ENCODE measurements around the gene TAF8. TPM values are rescaled to one million over a fixed set of nuclear protein-coding genes. Genes with fewer than 3 reads are reported as not detected.

TAF8 gene
- polyA plus RNA-seq, 1 experiment, result 13.9 TPM

DNA sequence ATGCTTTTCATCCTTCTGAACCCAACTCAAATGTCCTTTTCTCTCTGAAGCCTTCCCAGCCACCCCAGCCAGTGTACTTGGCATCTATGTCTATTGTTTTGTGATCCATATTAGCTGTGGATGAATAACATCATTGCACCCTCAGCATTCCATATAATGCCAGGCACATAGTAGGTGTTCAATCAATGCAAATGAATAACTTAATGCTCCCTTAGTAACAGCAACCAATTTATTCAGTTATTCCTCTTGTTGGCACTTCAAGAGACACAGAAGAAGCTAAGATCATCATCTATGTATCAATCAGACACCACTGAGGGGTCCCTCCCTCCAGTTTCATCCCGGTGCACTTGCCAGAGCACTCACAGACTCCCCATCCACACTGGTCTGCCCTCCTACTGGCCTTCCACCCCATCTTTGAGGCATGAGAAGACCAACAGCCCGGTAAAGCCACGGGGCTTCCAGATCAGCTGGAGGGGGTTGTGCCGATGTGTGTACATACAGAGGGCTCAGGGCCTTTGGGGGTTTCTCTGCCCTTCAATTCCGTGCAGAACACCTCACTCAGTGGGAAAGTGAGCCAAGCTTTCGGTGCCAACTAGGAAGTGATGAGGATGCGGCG lies 2.4 kb upstream of the TAF8 start:
- POLR2A ChIA-PET, result no interaction called here
- CTCF ChIA-PET, result interaction anchor here (0.6 to 12.7 kb wide), 7 partner anchors 13 to 267 kb away, joined by 3 to 152 read pairs (median 3); partner anchors contain the start of genes CCND3, PRICKLE4 and TOMM6
- no peak for TF ChIP-seq CTCF (IDR thresholded peaks at IDR 0.05; ENCODE audit: insufficient read depth, low read depth, low read length)
- Histone ChIP-seq H3K36me3 (ENCODE audit: control insufficient read depth, insufficient read depth, low read length) (no peaks in the 10 kb centered on the region), H3K27me3 (ENCODE audit: control insufficient read depth, insufficient read depth, low read length) (peaks cover 8% of the 10 kb centered on the region), H3K4me3 (ENCODE audit: low read depth, low read length) (peak overlapping the region; percentile 49)
- DNase-seq (ENCODE audit: low read depth), result no peak

DNA sequence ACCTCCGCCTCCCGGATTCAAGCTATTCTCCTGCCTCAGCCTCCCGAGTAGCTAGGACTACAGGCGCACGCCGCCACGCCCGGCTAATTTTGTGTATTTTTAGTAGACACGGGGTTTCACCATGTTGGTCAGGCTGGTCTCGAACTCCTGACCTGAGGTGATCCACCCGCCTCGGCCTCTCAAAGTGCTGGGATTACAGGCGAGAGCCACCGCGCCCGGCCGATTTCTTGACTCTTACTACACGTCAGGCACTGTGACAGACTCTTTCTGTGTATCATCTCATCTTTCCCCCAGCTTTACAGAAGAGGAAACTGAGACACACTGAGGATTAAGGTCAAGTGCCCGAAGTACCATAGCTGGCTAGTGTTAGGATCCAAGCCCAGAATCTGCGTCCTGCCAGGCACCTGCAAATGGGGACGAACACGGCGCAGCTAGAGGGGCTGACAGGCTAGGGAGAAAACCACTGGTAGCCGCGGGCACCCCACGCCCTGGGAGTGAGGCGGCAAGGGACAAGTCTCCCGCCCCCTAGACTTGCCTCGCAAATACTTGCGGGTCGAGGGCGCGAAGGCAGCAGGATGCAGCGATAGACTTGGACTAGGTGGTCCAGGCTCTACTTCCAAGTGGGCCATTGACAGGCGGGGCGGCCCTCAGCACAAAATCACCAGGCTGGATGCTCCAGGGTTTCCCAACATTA lies 1.1 kb upstream of the TAF8 start:
- no peak for DNase-seq (ENCODE audit: low read depth)
- Histone ChIP-seq H3K4me3 (ENCODE audit: low read depth, low read length) (peak overlapping the region; percentile 49), H3K36me3 (ENCODE audit: control insufficient read depth, insufficient read depth, low read length) (no peaks in the 10 kb centered on the region), H3K27me3 (ENCODE audit: control insufficient read depth, insufficient read depth, low read length) (peaks cover 8% of the 10 kb centered on the region)
- TF ChIP-seq CTCF (IDR thresholded peaks at IDR 0.05; ENCODE audit: insufficient read depth, low read depth, low read length), result no peak
- CTCF ChIA-PET, result interaction anchor here (0.6 to 12.7 kb wide), 6 partner anchors 11 to 273 kb away, joined by 3 to 152 read pairs (median 4); partner anchors contain the start of genes CCND3 and TOMM6
- POLR2A ChIA-PET, result no interaction called here

- CTCF ChIA-PET, result interaction anchor here (0.5 to 12.7 kb wide), 7 partner anchors 112 to 680 kb away, joined by 3 to 152 read pairs (median 4); partner anchors contain the start of genes CCND3 and TOMM6
- TF ChIP-seq CTCF (IDR thresholded peaks at IDR 0.05; ENCODE audit: insufficient read depth, low read depth, low read length), result no peak
- H3K4me3 ChIP-seq (ENCODE audit: low read depth, low read length), result peak overlapping the region; percentile 66
- POLR2A ChIA-PET, result no interaction called here
- DNase-seq (ENCODE audit: low read depth), result no peak
- H3K36me3 ChIP-seq (ENCODE audit: control insufficient read depth, insufficient read depth, low read length), result no peaks in the 10 kb centered on the region
- peaks cover 8% of the 10 kb centered on the region for H3K27me3 ChIP-seq (ENCODE audit: control insufficient read depth, insufficient read depth, low read length)
Observed at GRCh38 chr6:42049948-42050296, 402 bp upstream of the TAF8 start.

DNA sequence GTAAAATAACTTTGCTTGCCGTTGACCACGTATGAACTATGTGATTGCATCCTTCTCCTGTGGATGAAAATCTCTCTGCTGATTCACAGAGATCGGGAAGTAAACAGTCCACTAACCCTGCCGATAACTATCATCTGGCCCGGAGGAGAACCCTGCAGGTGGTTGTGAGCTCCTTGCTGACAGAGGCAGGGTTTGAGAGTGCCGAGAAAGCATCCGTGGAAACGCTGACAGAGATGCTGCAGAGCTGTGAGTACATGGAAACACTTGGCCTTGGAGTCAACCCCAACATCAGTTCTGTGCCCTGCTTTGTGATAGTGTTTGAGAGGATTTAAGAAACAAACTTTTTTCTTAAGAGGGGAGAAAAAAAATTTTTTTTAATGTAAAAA lies 937 bp downstream of the TAF8 start:
- TF ChIP-seq CTCF (IDR thresholded peaks at IDR 0.05; ENCODE audit: insufficient read depth, low read depth, low read length), result no peak
- peaks cover 5% of the 10 kb centered on the region for H3K36me3 ChIP-seq (ENCODE audit: control insufficient read depth, insufficient read depth, low read length)
- H3K4me3 ChIP-seq (ENCODE audit: low read depth, low read length), result peak overlapping the region; percentile 66
- no peak for DNase-seq (ENCODE audit: low read depth)
- CTCF ChIA-PET, result interaction anchor here (0.9 to 1.4 kb wide), 3 partner anchors 110 to 683 kb away, joined by 3 read pairs; no protein-coding TSS in a partner anchor
- POLR2A ChIA-PET, result interaction anchor here (0.5 to 1.0 kb wide), 2 partner anchors 44 to 345 kb away, joined by 5 read pairs; no protein-coding TSS in a partner anchor
- peaks cover 8% of the 10 kb centered on the region for H3K27me3 ChIP-seq (ENCODE audit: control insufficient read depth, insufficient read depth, low read length)

DNA sequence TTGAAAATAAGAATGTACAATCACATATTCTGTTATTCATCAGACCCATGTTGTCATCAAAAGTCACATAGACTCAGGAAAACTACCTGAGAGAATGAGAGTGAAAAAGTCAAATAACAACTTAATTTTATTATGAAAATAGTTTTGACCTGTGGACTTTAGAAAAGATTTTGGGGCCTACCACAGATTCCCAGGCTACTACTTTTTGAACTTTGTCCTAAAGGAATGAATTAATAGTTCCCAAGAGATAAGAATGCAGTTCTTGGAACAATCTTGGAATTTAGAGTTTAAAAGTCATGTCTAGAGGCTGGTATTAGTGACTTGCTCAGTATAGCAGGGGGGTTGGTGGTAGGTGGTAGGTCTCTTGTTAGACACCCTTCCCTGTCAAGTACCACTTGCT lies 3.3 kb downstream of the TAF8 start:
- Histone ChIP-seq H3K27me3 (ENCODE audit: control insufficient read depth, insufficient read depth, low read length) (no peaks in the 10 kb centered on the region), H3K36me3 (ENCODE audit: control insufficient read depth, insufficient read depth, low read length) (peaks cover 13% of the 10 kb centered on the region), H3K4me3 (ENCODE audit: low read depth, low read length) (no peak overlapping the region)
- TF ChIP-seq CTCF (IDR thresholded peaks at IDR 0.05; ENCODE audit: insufficient read depth, low read depth, low read length), result no peak
- ChIA-PET CTCF (interaction anchor here (0.6 kb wide), 1 partner anchor 224 kb away, joined by 3 read pairs; no protein-coding TSS in a partner anchor), POLR2A (no interaction called here)
- DNase-seq (ENCODE audit: low read depth), result no peak
